SK-N-SH (cell line): ENCODE results near the gene PTDSS2.

ENCODE experiments used
- EP300 ChIP-seq, 2 experiments: IDR thresholded peaks; 2 replicates each; pipeline versions ENCODE4 v1.4.0 to v1.6.1; 2012; ENCODE audit warnings: borderline replicate concordance in 1 of 2, low read depth in 1 of 2, low read length in 1 of 2
- JUND ChIP-seq: IDR thresholded peaks from 2 replicates; pipeline ENCODE4 v1.4.0; 2012
- POLR2AphosphoS5 ChIP-seq: IDR thresholded peaks from 2 replicates; pipeline ENCODE4 v1.6.1; 2012; ENCODE audit warnings: low read depth, low read length
- RAD21 ChIP-seq: IDR thresholded peaks from 2 replicates; pipeline ENCODE4 v1.6.1; 2012; ENCODE audit warnings: mild to moderate bottlenecking, low read length
- RFX5 ChIP-seq: IDR thresholded peaks from 2 replicates; pipeline ENCODE4 v1.6.1; 2012; ENCODE audit warnings: mild to moderate bottlenecking, improper control_type of control experiment, low read length
- SIN3A ChIP-seq: IDR thresholded peaks from 2 replicates; pipeline ENCODE4 v1.6.1; 2012; ENCODE audit warnings: low read depth, mild to moderate bottlenecking, low read length, moderate library complexity, borderline replicate concordance
- TF ChIP-seq, protein P1 (sequence below): fragments of 200-600 bp; sonication (generic); IDR thresholded peaks from 2 replicates; pipeline ENCODE4 v1.6.1; 2017; ENCODE audit warnings: antibody characterized with exemption, mild to moderate bottlenecking, moderate library complexity
- TF ChIP-seq, protein P2 (sequence below): IDR thresholded peaks from 2 replicates; pipeline ENCODE4 v1.6.1; 2012; ENCODE audit warnings: mild to moderate bottlenecking, low read depth, low read length, moderate library complexity

DNA sequence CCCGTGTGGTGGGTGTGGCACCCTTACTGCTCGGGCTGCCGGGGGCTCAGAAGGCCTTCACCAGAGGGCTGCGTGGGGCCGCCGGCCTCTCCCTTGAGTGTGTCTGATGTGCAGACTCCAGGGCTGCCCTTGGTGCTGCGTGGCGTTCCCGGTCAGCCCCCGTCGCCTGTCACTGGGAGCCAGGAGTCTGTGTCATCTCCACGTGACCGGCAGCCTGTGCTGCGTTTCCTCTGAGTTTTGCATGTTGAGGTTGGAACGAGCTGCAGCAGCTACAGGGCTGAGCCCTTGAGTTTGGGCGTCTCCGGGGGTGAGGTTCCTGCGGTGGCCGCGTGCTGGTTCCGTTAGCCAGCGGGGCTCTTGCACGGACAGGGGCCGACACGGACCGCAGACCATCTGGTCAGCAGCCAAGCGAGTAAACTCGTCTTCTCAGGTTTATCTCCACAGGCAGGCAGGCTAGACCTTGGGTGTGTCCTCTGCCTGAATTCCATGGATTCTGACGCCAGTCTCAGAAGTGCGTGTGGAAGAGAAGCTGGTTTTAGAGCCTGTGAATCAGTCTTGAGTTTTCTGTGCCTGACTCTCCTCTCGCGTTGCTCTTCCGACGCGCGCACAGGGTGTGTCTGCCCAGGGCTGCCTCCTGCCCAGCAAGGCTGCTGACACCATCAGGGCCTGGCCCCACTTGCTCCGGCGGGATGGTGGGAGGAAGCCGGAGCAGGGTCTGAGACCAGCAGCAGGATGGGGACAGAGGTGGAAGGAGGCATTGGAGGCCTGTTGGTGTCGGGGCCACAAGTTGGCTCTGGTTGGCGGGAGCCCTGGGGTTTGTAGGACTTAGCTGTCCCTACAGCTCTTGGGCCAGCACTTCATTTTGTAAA is 10.5 kb downstream of the PTDSS2 start:
- TF ChIP-seq, protein P1, sequence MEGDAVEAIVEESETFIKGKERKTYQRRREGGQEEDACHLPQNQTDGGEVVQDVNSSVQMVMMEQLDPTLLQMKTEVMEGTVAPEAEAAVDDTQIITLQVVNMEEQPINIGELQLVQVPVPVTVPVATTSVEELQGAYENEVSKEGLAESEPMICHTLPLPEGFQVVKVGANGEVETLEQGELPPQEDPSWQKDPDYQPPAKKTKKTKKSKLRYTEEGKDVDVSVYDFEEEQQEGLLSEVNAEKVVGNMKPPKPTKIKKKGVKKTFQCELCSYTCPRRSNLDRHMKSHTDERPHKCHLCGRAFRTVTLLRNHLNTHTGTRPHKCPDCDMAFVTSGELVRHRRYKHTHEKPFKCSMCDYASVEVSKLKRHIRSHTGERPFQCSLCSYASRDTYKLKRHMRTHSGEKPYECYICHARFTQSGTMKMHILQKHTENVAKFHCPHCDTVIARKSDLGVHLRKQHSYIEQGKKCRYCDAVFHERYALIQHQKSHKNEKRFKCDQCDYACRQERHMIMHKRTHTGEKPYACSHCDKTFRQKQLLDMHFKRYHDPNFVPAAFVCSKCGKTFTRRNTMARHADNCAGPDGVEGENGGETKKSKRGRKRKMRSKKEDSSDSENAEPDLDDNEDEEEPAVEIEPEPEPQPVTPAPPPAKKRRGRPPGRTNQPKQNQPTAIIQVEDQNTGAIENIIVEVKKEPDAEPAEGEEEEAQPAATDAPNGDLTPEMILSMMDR, result no peak
- TF ChIP-seq POLR2AphosphoS5 (no peak), SIN3A (no peak), JUND (no peak), EP300 (IDR thresholded peaks at IDR 0.05; ENCODE audit: borderline replicate concordance in 1 of 2, low read depth in 1 of 2, low read length in 1 of 2) (no peak), RAD21 (no peak), RFX5 (no peak)
- TF ChIP-seq, protein P2, sequence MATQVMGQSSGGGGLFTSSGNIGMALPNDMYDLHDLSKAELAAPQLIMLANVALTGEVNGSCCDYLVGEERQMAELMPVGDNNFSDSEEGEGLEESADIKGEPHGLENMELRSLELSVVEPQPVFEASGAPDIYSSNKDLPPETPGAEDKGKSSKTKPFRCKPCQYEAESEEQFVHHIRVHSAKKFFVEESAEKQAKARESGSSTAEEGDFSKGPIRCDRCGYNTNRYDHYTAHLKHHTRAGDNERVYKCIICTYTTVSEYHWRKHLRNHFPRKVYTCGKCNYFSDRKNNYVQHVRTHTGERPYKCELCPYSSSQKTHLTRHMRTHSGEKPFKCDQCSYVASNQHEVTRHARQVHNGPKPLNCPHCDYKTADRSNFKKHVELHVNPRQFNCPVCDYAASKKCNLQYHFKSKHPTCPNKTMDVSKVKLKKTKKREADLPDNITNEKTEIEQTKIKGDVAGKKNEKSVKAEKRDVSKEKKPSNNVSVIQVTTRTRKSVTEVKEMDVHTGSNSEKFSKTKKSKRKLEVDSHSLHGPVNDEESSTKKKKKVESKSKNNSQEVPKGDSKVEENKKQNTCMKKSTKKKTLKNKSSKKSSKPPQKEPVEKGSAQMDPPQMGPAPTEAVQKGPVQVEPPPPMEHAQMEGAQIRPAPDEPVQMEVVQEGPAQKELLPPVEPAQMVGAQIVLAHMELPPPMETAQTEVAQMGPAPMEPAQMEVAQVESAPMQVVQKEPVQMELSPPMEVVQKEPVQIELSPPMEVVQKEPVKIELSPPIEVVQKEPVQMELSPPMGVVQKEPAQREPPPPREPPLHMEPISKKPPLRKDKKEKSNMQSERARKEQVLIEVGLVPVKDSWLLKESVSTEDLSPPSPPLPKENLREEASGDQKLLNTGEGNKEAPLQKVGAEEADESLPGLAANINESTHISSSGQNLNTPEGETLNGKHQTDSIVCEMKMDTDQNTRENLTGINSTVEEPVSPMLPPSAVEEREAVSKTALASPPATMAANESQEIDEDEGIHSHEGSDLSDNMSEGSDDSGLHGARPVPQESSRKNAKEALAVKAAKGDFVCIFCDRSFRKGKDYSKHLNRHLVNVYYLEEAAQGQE, result no peak
